ENCODE data around the gene DPCD.

The DPCD gene

GRCh38 chr10:101575580-101576210 lies 12.4 kb upstream of the DPCD start:
- Histone ChIP-seq H4K91ac (ENCODE audit: low read depth, low read length, poor library complexity) (no peak overlapping the region), H3K79me1 (ENCODE audit: low read depth, low read length) (no peaks in the 10 kb centered on the region), H2BK15ac (ENCODE audit: low read length) (no peak overlapping the region), H3K36me3 (replicated peaks in 1 of 2; ENCODE audit: control insufficient read depth in 2 of 2, insufficient read depth in 2 of 2, low read length in 2 of 2) (peaks cover 17 to 30% of the 10 kb centered on the region in 2 donors), H2AFZ (ENCODE audit: low read length) (no peak overlapping the region), H3K4me1 (ENCODE audit: control insufficient read depth in 2 of 2, insufficient read depth in 1 of 2, low read depth in 1 of 2, low read length in 2 of 2) (peaks cover 4 to 6% of the 10 kb centered on the region in 2 donors), H3K4ac (ENCODE audit: low read length) (no peak overlapping the region), H3K9ac (ENCODE audit: low read depth, low read length, poor library complexity) (peak overlapping the region; percentile 32), H3K23ac (ENCODE audit: low read depth, low read length, poor library complexity) (no peak overlapping the region), H3K9me3 (replicated peaks in 1 of 2; ENCODE audit: control insufficient read depth in 2 of 2, insufficient read depth in 1 of 2, low read depth in 1 of 2, low read length in 2 of 2) (peaks cover 3 to 7% of the 10 kb centered on the region in 2 donors), H3K4me2 (ENCODE audit: insufficient read depth, low read length, poor library complexity, severe bottlenecking) (no peak overlapping the region), H2BK120ac (ENCODE audit: low read depth, low read length) (no peak overlapping the region), H2BK12ac (ENCODE audit: low read length) (no peak overlapping the region), H3K27ac (replicated peaks; ENCODE audit: low read length) (no peak overlapping the region), H3K14ac (ENCODE audit: low read length) (no peak overlapping the region), H3K27me3 (ENCODE audit: control insufficient read depth in 3 of 3, insufficient read depth in 3 of 3, low read depth in 1 of 3, low read length in 3 of 3) (peaks cover 0 to 19% (median 10%) of the 10 kb centered on the region in 3 experiments), H2BK5ac (ENCODE audit: low read length) (no peak overlapping the region), H3K18ac (ENCODE audit: low read length) (peak overlapping the region; percentile 13), H4K8ac (ENCODE audit: low read depth, low read length) (no peak overlapping the region), H3K4me3 (ENCODE audit: low read length in 2 of 2) (no peak overlapping the region), H2AK5ac (ENCODE audit: low read depth, low read length) (peak overlapping the region; percentile 20)
- WGBS, 2 donors (ENCODE audit: extremely low coverage in 2 of 2, insufficient read length in 2 of 2, insufficient replicate concordance in 1 of 2) = no CpG with 5 or more reads among the region's 7 CpGs
- DNase-seq (ENCODE audit: low spot score) = no peak

GRCh38 chr10:101576211-101576863 lies 11.8 kb upstream of the DPCD start:
- peaks cover 0 to 13% (median 4%) of the 10 kb centered on the region in 3 experiments for H3K27me3 ChIP-seq (ENCODE audit: control insufficient read depth in 3 of 3, insufficient read depth in 3 of 3, low read depth in 1 of 3, low read length in 3 of 3)
- no peak for DNase-seq (ENCODE audit: low spot score)
- peaks cover 3 to 7% of the 10 kb centered on the region in 2 donors for H3K9me3 ChIP-seq (replicated peaks in 1 of 2; ENCODE audit: control insufficient read depth in 2 of 2, insufficient read depth in 1 of 2, low read depth in 1 of 2, low read length in 2 of 2)
- H3K27ac ChIP-seq (replicated peaks; ENCODE audit: low read length) = no peak overlapping the region
- H3K4me2 ChIP-seq (ENCODE audit: insufficient read depth, low read length, poor library complexity, severe bottlenecking) = no peak overlapping the region
- no peak overlapping the region for H2BK12ac ChIP-seq (ENCODE audit: low read length)
- peaks cover 17 to 30% of the 10 kb centered on the region in 2 donors for H3K36me3 ChIP-seq (replicated peaks in 1 of 2; ENCODE audit: control insufficient read depth in 2 of 2, insufficient read depth in 2 of 2, low read length in 2 of 2)
- no peak overlapping the region for H4K91ac ChIP-seq (ENCODE audit: low read depth, low read length, poor library complexity)
- no peak overlapping the region for H3K4ac ChIP-seq (ENCODE audit: low read length)
- H3K4me1 ChIP-seq (ENCODE audit: control insufficient read depth in 2 of 2, insufficient read depth in 1 of 2, low read depth in 1 of 2, low read length in 2 of 2) = peaks cover 0 to 12% of the 10 kb centered on the region in 2 donors
- no peak overlapping the region for H3K4me3 ChIP-seq (ENCODE audit: low read length in 2 of 2)
- H3K79me1 ChIP-seq (ENCODE audit: low read depth, low read length) = no peaks in the 10 kb centered on the region
- H4K8ac ChIP-seq (ENCODE audit: low read depth, low read length) = no peak overlapping the region
- H2BK5ac ChIP-seq (ENCODE audit: low read length) = no peak overlapping the region
- no peak overlapping the region for H2AFZ ChIP-seq (ENCODE audit: low read length)
- no peak overlapping the region for H3K14ac ChIP-seq (ENCODE audit: low read length)
- H2AK5ac ChIP-seq (ENCODE audit: low read depth, low read length) = no peak overlapping the region
- WGBS, 2 donors (ENCODE audit: extremely low coverage in 2 of 2, insufficient read length in 2 of 2, insufficient replicate concordance in 1 of 2) = no CpG with 5 or more reads among the region's 7 CpGs
- no peak overlapping the region for H3K9ac ChIP-seq (ENCODE audit: low read depth, low read length, poor library complexity)
- no peak overlapping the region for H2BK15ac ChIP-seq (ENCODE audit: low read length)
- no peak overlapping the region for H2BK120ac ChIP-seq (ENCODE audit: low read depth, low read length)
- no peak overlapping the region for H3K18ac ChIP-seq (ENCODE audit: low read length)
- no peak overlapping the region for H3K23ac ChIP-seq (ENCODE audit: low read depth, low read length, poor library complexity)

GRCh38 chr10:101577121-101577871 lies 10.8 kb upstream of the DPCD start:
- H3K14ac ChIP-seq (ENCODE audit: low read length) = no peak overlapping the region
- H4K91ac ChIP-seq (ENCODE audit: low read depth, low read length, poor library complexity) = no peak overlapping the region
- no peak overlapping the region for H2BK12ac ChIP-seq (ENCODE audit: low read length)
- no peak overlapping the region for H2BK5ac ChIP-seq (ENCODE audit: low read length)
- peaks cover 0 to 7% (median 0%) of the 10 kb centered on the region in 3 experiments for H3K27me3 ChIP-seq (ENCODE audit: control insufficient read depth in 3 of 3, insufficient read depth in 3 of 3, low read depth in 1 of 3, low read length in 3 of 3)
- H3K4me3 ChIP-seq (ENCODE audit: low read length in 2 of 2) = no peak overlapping the region
- H4K8ac ChIP-seq (ENCODE audit: low read depth, low read length) = no peak overlapping the region
- no peak overlapping the region for H3K9ac ChIP-seq (ENCODE audit: low read depth, low read length, poor library complexity)
- no peaks in the 10 kb centered on the region for H3K79me1 ChIP-seq (ENCODE audit: low read depth, low read length)
- no peak for DNase-seq (ENCODE audit: low spot score)
- H2BK120ac ChIP-seq (ENCODE audit: low read depth, low read length) = no peak overlapping the region
- H2AFZ ChIP-seq (ENCODE audit: low read length) = no peak overlapping the region
- H3K4ac ChIP-seq (ENCODE audit: low read length) = no peak overlapping the region
- H3K4me1 ChIP-seq (ENCODE audit: control insufficient read depth in 2 of 2, insufficient read depth in 1 of 2, low read depth in 1 of 2, low read length in 2 of 2) = peaks cover 0 to 13% of the 10 kb centered on the region in 2 donors
- no peak overlapping the region for H3K4me2 ChIP-seq (ENCODE audit: insufficient read depth, low read length, poor library complexity, severe bottlenecking)
- no peak overlapping the region for H3K18ac ChIP-seq (ENCODE audit: low read length)
- H3K9me3 ChIP-seq (replicated peaks in 1 of 2; ENCODE audit: control insufficient read depth in 2 of 2, insufficient read depth in 1 of 2, low read depth in 1 of 2, low read length in 2 of 2) = peaks cover 3 to 7% of the 10 kb centered on the region in 2 donors
- H2AK5ac ChIP-seq (ENCODE audit: low read depth, low read length) = no peak overlapping the region
- WGBS, 2 donors (ENCODE audit: extremely low coverage in 2 of 2, insufficient read length in 2 of 2, insufficient replicate concordance in 1 of 2) = no CpG with 5 or more reads among the region's 7 CpGs
- peaks cover 17 to 30% of the 10 kb centered on the region in 2 donors for H3K36me3 ChIP-seq (replicated peaks in 1 of 2; ENCODE audit: control insufficient read depth in 2 of 2, insufficient read depth in 2 of 2, low read length in 2 of 2)
- no peak overlapping the region for H2BK15ac ChIP-seq (ENCODE audit: low read length)
- H3K23ac ChIP-seq (ENCODE audit: low read depth, low read length, poor library complexity) = no peak overlapping the region
- no peak overlapping the region for H3K27ac ChIP-seq (replicated peaks; ENCODE audit: low read length)

- no CpG with 5 or more reads among the region's 5 CpGs for WGBS, 2 donors (ENCODE audit: extremely low coverage in 2 of 2, insufficient read length in 2 of 2, insufficient replicate concordance in 1 of 2)
- H3K4me1 ChIP-seq (ENCODE audit: control insufficient read depth in 2 of 2, insufficient read depth in 1 of 2, low read depth in 1 of 2, low read length in 2 of 2) = peaks cover 0 to 13% of the 10 kb centered on the region in 2 donors
These were observed 9.9 kb upstream of the DPCD start for GRCh38 chr10:101578192-101578591.

More at GRCh38 chr10:101578192-101578591, 9.9 kb upstream of the DPCD start:
- Histone ChIP-seq H3K79me1 (ENCODE audit: low read depth, low read length) (no peaks in the 10 kb centered on the region), H4K91ac (ENCODE audit: low read depth, low read length, poor library complexity) (no peak overlapping the region), H3K18ac (ENCODE audit: low read length) (no peak overlapping the region), H3K4ac (ENCODE audit: low read length) (no peak overlapping the region), H2BK12ac (ENCODE audit: low read length) (no peak overlapping the region), H2AFZ (ENCODE audit: low read length) (no peak overlapping the region), H3K36me3 (replicated peaks in 1 of 2; ENCODE audit: control insufficient read depth in 2 of 2, insufficient read depth in 2 of 2, low read length in 2 of 2) (peaks cover 24 to 39% of the 10 kb centered on the region in 2 donors), H3K9me3 (replicated peaks in 1 of 2; ENCODE audit: control insufficient read depth in 2 of 2, insufficient read depth in 1 of 2, low read depth in 1 of 2, low read length in 2 of 2) (peaks cover 0 to 2% of the 10 kb centered on the region in 2 donors), H2AK5ac (ENCODE audit: low read depth, low read length) (no peak overlapping the region), H3K4me2 (ENCODE audit: insufficient read depth, low read length, poor library complexity, severe bottlenecking) (no peak overlapping the region), H3K27ac (replicated peaks; ENCODE audit: low read length) (no peak overlapping the region), H3K23ac (ENCODE audit: low read depth, low read length, poor library complexity) (no peak overlapping the region), H3K14ac (ENCODE audit: low read length) (no peak overlapping the region), H2BK15ac (ENCODE audit: low read length) (no peak overlapping the region), H3K4me3 (ENCODE audit: low read length in 2 of 2) (no peak overlapping the region), H3K9ac (ENCODE audit: low read depth, low read length, poor library complexity) (peak overlapping the region; percentile 30), H3K27me3 (ENCODE audit: control insufficient read depth in 3 of 3, insufficient read depth in 3 of 3, low read depth in 1 of 3, low read length in 3 of 3) (no peaks in the 10 kb centered on the region), H2BK120ac (ENCODE audit: low read depth, low read length) (no peak overlapping the region), H2BK5ac (ENCODE audit: low read length) (no peak overlapping the region), H4K8ac (ENCODE audit: low read depth, low read length) (no peak overlapping the region)
- DNase-seq (ENCODE audit: low spot score) = no peak
